ENCODE measurements around the gene PUDP. TPM values are rescaled to one million over a fixed set of nuclear protein-coding genes. Genes with fewer than 3 reads are reported as not detected.

Gene PUDP
- total and polyA plus RNA-seq, 3 donors from 2014 or later, result 8.8 to 15.5 (median 10.2) TPM

DNA sequence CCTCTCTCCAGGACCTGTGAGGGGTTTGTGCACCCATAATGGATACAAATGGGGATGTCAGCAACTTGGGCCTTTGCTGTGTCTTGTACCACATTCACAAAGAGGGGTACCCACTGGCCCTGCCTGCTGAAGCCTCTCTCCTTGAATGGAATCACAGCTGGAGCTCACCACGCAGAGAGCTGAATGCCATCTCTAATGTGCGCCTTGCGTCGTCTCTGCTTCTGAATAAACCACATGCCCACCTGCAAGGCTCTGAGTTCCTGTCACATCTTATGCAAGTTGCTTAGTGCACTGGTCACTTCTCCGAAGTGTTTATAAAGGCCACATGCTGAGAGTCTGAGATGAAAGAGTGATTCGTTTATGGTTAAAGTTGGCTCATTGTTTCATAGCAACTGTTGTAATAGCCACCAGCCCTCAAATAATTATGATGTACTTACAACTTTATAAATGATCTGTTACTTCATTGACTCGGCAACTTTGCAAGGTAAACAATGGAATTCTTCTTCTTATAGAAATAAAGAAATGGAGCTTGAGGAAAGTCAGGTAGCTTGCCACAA lies 6.2 kb upstream of the PUDP start:
- 74 to 82% methylated on average over 3 to 7 of the region's 7 CpGs for WGBS, 2 donors
- TF ChIP-seq POLR2A (IDR thresholded peaks at IDR 0.05), result no peak
- TF ChIP-seq, protein P1, sequence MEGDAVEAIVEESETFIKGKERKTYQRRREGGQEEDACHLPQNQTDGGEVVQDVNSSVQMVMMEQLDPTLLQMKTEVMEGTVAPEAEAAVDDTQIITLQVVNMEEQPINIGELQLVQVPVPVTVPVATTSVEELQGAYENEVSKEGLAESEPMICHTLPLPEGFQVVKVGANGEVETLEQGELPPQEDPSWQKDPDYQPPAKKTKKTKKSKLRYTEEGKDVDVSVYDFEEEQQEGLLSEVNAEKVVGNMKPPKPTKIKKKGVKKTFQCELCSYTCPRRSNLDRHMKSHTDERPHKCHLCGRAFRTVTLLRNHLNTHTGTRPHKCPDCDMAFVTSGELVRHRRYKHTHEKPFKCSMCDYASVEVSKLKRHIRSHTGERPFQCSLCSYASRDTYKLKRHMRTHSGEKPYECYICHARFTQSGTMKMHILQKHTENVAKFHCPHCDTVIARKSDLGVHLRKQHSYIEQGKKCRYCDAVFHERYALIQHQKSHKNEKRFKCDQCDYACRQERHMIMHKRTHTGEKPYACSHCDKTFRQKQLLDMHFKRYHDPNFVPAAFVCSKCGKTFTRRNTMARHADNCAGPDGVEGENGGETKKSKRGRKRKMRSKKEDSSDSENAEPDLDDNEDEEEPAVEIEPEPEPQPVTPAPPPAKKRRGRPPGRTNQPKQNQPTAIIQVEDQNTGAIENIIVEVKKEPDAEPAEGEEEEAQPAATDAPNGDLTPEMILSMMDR (IDR thresholded peaks at IDR 0.05), result no peak

DNA sequence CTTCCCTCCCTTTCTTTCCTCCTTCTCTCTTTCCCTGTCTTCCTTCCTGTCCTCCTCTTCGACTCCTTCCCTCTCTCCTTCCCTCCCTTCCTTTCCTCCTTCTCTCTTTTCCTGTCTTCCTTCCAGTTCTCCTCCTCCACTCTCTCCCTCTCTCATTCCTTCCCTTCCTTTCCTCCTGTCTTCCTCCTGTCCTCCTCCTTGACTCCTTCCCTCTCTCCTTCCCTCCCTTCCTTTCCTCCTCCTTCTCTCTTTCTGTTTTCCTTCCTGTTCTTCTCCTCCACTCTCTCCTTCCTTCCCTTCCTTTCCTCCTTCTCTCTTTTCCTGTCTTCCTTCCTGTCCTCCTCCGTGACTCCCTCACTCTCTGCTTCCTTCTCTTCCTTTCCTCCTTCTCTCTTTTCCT lies 5.3 kb upstream of the PUDP start:
- H3K27me3 ChIP-seq, result no peaks in the 10 kb centered on the region
- no peak overlapping the region for H3K27ac ChIP-seq
- H3K4me1 ChIP-seq, result no peaks in the 10 kb centered on the region
- intact Hi-C loops (cut with DNase I; ENCODE audit: low total_unique reads), result no loop called here
- no peaks in the 10 kb centered on the region for H3K36me3 ChIP-seq (ENCODE audit: low read depth, missing control alignments)
- 79 to 94% methylated on average over 2 of the region's 2 CpGs for WGBS, 2 donors
- DNase-seq, result no peak
- no peaks in the 10 kb centered on the region for H3K9me3 ChIP-seq
- H3K4me3 ChIP-seq, result no peak overlapping the region
- TF ChIP-seq, protein P1 (IDR thresholded peaks at IDR 0.05), result no peak
- TF ChIP-seq POLR2A (IDR thresholded peaks at IDR 0.05), result no peak

More for the DNA sequence above, 6.2 kb upstream of the PUDP start:
- Histone ChIP-seq H3K4me1 (no peaks in the 10 kb centered on the region), H3K4me3 (no peak overlapping the region), H3K27me3 (no peaks in the 10 kb centered on the region), H3K27ac (no peak overlapping the region), H3K36me3 (ENCODE audit: low read depth, missing control alignments) (no peaks in the 10 kb centered on the region), H3K9me3 (no peaks in the 10 kb centered on the region)
- intact Hi-C loops (cut with DNase I; ENCODE audit: low total_unique reads), result no loop called here
- DNase-seq, result no peak

DNA sequence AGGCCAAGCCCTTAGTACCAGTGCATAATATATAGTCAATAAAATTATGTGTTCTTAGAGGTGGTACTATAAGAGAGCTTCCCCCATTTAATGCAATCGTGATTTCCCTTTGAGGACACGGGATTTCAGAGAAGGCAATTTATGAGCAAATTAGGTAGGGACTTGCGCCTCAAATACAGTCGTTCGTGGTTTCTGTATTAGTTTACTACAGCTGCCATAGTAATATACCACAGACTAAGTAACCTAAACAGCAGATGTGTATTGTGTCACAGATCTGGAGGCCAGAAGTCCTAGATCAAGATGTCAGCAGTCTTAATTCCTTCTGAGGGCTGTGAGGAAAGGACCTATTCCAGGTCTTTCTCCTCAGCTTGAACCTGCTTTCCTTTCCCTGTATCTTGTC lies 1.5 kb upstream of the PUDP start:
- no peaks in the 10 kb centered on the region for H3K9me3 ChIP-seq
- 76 to 80% methylated on average over 5 of the region's 5 CpGs for WGBS, 2 donors
- TF ChIP-seq, protein P1 (IDR thresholded peaks at IDR 0.05), result no peak
- TF ChIP-seq POLR2A (IDR thresholded peaks at IDR 0.05), result no peak
- no peaks in the 10 kb centered on the region for H3K4me1 ChIP-seq
- no peaks in the 10 kb centered on the region for H3K36me3 ChIP-seq (ENCODE audit: low read depth, missing control alignments)
- no peak overlapping the region for H3K4me3 ChIP-seq
- intact Hi-C loops (cut with DNase I; ENCODE audit: low total_unique reads), result no loop called here
- DNase-seq, result no peak
- H3K27ac ChIP-seq, result no peak overlapping the region
- no peaks in the 10 kb centered on the region for H3K27me3 ChIP-seq

DNA sequence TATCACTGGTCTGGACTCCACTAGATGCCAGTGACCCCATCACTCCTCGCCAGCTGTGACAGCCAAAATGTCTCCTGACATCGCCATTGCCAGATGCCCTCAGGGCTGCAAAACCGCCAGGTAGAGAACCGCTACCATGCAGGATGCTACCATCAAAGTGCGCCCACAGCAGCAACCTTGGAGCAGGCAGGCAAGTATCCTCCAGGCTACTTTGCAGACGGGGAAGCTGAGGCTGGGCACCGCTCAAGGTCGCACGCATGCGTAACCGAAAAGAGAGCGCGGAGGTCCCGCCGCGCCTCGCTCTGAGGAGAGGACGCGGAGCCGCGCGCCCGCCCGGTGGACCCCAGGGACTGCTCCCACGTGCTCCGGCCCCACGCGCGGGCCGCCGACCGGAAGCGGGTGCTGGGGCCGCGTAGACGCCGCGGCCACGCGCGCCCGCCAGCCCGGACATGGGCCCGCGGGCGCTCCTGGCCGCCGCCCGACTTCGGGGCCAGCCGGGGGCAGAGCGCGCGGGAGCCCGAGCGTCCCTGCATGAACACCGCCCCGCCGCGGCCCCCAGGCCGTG lies 458 bp downstream of the PUDP start, which contains the start of gene STS:
Gene STS, plus strand, starts transcription at position 300 of the 565 bp plus-strand sequence. CDS start 105,488 bp downstream, outside the sequence.
- Histone ChIP-seq H3K27me3 (no peaks in the 10 kb centered on the region), H3K27ac (peak within 1 kb of the TSS; percentile 63 to 83), H3K4me3 (peak within 1 kb of the TSS; percentile 60 to 74), H3K9me3 (no peaks in the 10 kb centered on the region), H3K36me3 (ENCODE audit: low read depth, missing control alignments) (no peaks in the 10 kb centered on the region), H3K4me1 (no peaks in the 10 kb centered on the region)
- intact Hi-C loops (cut with DNase I; ENCODE audit: low total_unique reads), result no loop called here
- no peak for TF ChIP-seq POLR2A (IDR thresholded peaks at IDR 0.05)
- TF ChIP-seq, protein P1 (IDR thresholded peaks at IDR 0.05), result no peak
- DNase-seq, result peak; percentile 35
- WGBS, 2 donors, result 1% methylated on average over 24 of the region's 61 CpGs; no CpG with 5 or more reads in 1 of the 2 donors

All from testis (tissue), 3 donors.